Activated effector memory CD4-positive, alpha-beta T cell treated with anti-CD3 and anti-CD28 coated beads, Interleukin-2, amount 50 U/mL, for 16 hours (primary cell): ENCODE data around the gene SIGLEC9.

Experiments
- DNase-seq: peaks from one replicate; pipeline ENCODE4 v3.0.0-alpha.2; 2020

Gene SIGLEC9

GRCh38 chr19:51097166-51097738 lies 27.5 kb upstream of the SIGLEC9 start:
- peak; percentile 90 for DNase-seq

GRCh38 chr19:51097796-51098195 lies 26.9 kb upstream of the SIGLEC9 start:
- DNase-seq, result no peak

GRCh38 chr19:51098365-51099046 lies 26.2 kb upstream of the SIGLEC9 start:
- DNase-seq, result peak; percentile 71

GRCh38 chr19:51099047-51099382 lies 25.7 kb upstream of the SIGLEC9 start:
- DNase-seq, result no peak

- no peak for DNase-seq
Observed at GRCh38 chr19:51100601-51101000, 24.1 kb upstream of the SIGLEC9 start.

GRCh38 chr19:51101171-51101865 lies 23.4 kb upstream of the SIGLEC9 start:
- no peak for DNase-seq

GRCh38 chr19:51102991-51103390 lies 21.7 kb upstream of the SIGLEC9 start:
- DNase-seq, result no peak

GRCh38 chr19:51103926-51104341 lies 20.8 kb upstream of the SIGLEC9 start:
- DNase-seq, result no peak

GRCh38 chr19:51107406-51108065 lies 17.2 kb upstream of the SIGLEC9 start:
- no peak for DNase-seq

GRCh38 chr19:51108066-51108804 lies 16.5 kb upstream of the SIGLEC9 start, which contains the start of gene CTU1:
CTU1 (minus strand) TSS chr19:51108409; CDS start chr19:51104569, 3,840 bp downstream.
- DNase-seq, result peak; percentile 100

GRCh38 chr19:51108805-51109146 lies 15.9 kb upstream of the SIGLEC9 start:
- no peak for DNase-seq

- no peak for DNase-seq
Observed at GRCh38 chr19:51110666-51110971, 14.1 kb upstream of the SIGLEC9 start.

- DNase-seq, result no peak
Observed at GRCh38 chr19:51111606-51112005, 13.1 kb upstream of the SIGLEC9 start.

GRCh38 chr19:51114087-51114729 lies 10.5 kb upstream of the SIGLEC9 start:
- DNase-seq, result no peak

GRCh38 chr19:51116736-51117286 lies 7.9 kb upstream of the SIGLEC9 start:
- DNase-seq, result no peak

GRCh38 chr19:51119101-51119500 lies 5.6 kb upstream of the SIGLEC9 start:
- no peak for DNase-seq

GRCh38 chr19:51119611-51120010 lies 5.1 kb upstream of the SIGLEC9 start:
- no peak for DNase-seq

GRCh38 chr19:51120160-51120559 lies 4.5 kb upstream of the SIGLEC9 start:
- DNase-seq, result no peak

GRCh38 chr19:51121257-51121656 lies 3.4 kb upstream of the SIGLEC9 start:
- DNase-seq, result no peak

GRCh38 chr19:51122112-51122981 lies 2.4 kb upstream of the SIGLEC9 start:
- no peak for DNase-seq

- peak; percentile 73 for DNase-seq
Observed at GRCh38 chr19:51123381-51123800, 1.3 kb upstream of the SIGLEC9 start.
